Urothelium cell line (cell line): ENCODE results near the gene CD151.

Experiments
- DNase-seq: peaks from one replicate; pipeline ENCODE4 v3.0.0; 2011; ENCODE audit warnings: low spot score, mixed read lengths
- FAIRE-seq: peaks from 2 replicates; lab custom pipeline; 2011; peaks lifted over from hg19 to GRCh38; lab: Jason Lieb, UNC

Gene CD151

DNA sequence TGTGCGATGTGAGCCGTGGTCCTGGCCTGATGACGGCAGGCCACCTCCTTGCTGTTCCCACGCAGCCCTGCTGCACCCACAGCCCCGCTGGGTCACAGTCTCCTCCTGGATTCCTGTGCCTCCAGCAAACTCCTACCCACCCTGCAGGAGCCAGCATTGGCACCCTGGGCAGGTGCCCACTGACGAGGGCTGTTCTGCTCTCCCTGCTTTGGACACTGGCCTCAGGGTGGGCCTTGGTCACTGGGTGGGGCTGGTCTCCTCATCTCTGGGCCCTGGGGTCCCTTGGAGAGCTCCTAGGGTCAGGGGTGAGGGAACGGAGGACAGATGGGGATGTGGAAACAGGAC is 22.6 kb downstream of the CD151 start:
- DNase-seq (no peak), FAIRE-seq (no peak)

DNA sequence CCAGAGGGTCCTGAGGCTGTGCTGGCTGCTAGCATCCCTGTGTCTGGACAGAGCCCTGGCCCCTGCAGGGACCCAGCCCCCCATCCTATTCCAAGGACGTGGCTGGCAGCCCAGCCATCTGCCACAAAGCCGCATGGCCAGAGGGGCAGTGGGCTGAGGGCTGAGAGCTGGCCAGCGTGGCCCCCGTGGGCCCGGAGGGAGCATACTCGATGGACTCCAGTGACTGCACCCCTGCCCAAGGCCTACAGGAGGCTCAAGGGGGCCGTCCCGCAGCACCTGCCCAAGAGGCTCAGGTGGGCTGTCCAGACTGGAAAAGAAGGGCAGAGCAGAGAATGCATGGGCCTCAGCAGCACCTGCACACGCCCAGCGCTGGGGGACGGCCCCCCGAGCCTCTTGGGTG is 23.0 kb downstream of the CD151 start:
- DNase-seq = no peak
- FAIRE-seq = no peak

DNA sequence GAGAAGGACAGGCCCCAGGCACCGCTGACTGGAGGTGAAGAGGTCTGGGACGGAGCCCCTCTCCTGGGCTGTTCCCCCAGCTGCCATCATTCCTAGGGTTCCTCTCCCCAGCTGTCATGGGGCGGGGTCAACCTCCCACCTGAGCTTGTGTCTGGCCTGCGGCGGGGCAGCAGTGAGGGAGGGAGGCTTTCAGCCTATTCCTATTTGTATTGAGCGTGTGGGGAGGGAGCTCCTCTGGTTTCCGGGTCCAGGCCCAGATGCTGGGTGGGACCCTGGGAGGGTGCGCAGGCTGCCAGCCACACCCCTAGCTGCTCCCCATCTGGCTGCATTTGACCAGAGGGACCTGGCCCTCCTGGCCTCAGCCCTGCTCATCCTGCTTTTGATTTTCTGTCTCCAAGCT is 23.6 kb downstream of the CD151 start:
- DNase-seq (no peak), FAIRE-seq (no peak)

DNA sequence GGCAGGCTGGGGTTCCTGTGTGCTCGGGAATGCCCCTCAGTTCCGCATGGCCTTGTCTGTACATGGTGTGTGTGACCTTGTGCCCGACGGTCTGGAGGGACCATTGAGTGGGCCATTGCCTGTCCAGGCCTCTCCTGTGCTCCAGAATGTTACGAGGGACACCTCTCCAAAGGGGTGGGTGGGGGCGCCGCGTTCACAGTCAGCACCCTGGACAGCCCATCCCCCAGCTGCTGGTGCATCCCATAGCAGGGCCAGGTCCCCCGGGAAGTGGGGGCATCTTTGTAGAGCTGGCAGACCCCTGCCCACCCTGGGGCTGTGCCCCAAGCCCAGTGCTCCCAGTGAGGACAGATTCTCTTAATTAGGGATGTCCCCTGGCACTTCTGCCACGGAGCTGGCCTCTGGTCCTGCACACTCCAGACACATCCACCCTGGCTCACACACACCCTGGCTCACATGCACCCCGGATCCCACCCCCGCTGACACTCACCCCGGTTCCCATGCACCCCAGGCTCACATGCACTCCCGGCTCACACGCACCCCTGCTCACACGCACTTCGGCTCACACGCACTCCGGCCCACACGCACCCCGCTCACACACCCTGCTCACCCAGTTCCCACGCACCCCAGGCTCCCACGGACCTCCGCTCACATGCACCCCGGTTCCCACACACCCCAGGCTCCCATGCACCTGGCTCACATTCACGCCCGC is 25.5 kb downstream of the CD151 start:
- DNase-seq (no peak), FAIRE-seq (no peak)

DNA sequence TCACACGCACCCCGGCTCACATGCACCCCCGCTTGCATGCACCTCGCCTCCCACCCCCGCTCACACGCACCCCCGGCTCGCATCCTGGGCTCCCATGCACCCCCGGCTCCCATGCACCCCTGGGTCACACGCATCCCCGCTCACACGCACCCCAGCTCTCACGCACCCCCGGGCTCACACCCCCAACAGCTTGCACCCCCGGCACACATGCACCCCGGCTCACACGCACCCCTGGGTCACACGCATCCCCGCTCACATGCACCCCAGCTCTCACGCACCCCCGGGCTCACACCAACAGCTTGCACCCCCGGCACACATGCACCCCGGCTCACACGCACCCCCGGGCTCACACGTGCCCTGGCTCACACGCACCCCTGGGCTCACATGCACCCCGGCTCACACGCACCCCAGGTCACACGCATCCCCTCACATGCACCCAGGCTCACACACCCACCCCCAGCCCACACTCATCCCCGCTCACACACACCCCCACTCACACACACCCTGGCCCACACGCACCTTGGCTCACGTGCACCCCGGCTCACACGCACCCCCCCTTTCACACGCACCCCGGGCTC is 26.1 kb downstream of the CD151 start:
- DNase-seq (no peak), FAIRE-seq (no peak)

DNA sequence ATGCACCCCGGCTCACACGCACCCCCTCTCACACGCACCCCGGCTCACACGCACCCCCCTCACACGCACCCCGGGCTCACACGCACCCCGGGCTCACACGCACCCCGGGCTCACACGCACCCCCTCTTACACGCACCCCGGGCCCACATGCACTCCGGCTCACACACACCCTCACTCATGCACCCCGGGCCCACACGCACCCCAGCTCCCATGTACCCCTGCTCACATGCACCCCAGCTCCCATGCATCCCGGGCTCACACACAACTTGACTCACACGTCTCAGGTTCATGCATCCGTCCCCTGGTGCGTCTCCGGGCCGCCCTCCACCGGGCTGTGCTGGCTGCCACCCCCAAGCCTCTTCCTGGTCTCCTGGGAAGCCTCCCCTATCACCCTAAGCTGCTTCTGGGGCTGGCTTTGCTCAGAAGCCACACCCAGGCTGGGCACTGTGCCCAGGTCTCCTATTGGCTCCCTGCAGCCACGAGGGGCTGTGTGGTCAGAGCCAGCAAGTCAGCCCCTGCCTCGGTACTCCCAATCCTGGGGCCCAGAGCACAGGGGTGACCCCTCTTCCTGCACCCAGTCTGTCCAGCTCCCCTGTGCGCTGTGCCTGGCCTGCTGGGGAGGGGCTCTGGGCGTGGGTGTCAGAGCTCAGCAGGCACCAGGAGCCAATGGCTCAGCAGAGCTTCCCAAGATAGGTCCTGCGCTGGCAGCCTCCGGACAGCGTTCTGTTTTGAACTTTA is 26.8 kb downstream of the CD151 start:
- no peak for FAIRE-seq
- no peak for DNase-seq

DNA sequence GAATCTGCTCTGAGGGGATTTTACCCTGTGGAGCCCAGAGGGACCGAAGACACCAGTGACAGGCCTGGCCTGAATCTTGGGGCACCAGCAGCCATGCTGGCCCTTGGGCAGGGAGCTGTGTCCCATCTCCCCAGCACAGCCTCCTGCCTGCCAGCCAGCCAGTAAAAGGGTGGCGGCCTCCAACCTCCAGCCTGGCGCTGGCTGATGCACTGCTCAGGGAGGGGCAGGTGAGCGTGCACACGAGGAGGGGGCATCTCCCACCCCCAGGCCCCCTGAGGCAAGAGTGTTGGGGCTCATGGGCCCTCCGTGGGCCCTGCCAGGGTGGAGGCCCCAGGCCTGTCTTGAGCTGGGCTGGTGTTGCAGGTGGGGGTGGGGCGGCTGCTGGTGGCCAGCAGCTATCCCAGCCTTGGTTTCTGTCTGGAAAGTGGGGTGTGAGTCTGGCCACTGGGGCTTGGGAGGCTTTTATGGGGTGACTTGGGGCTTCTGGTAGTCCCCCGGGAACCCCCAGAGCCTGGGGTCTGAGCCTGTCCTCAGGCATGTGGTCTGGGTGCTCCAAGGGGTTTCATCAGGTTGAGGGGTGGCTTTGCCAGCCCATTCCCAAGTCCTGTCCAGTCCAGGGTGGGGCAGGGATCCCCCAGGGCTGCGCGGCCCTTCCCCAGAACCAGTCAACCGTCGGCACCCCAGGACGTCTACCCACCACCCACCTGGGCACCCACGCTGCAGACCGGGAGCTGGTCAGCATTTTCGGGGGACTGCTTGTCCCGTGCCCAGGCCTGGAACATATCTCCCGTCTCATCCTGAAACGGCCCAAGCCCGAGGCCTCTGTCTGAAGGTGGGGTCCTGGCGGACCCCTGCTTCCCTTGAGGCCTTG is 27.7 kb downstream of the CD151 start:
- FAIRE-seq (no peak), DNase-seq (no peak)

DNA sequence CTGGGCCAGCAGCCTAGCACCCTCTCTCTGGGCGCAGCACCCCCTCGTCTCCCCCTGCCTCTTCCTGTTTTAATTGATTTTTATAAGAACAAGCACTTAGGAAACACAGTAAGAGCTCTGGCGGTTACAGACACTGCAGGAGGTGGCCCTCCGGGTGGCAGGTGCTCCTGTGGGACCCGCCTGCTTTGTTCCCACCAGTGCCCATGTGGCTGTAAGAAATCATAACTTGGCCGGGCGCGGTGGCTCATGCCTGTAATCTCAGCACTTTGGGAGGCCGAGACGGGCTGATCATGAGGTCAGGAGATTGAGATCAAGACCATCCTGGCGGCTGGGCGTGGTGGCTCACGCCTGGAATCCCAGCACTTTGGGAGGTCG is 28.3 kb downstream of the CD151 start:
- DNase-seq = no peak

DNA sequence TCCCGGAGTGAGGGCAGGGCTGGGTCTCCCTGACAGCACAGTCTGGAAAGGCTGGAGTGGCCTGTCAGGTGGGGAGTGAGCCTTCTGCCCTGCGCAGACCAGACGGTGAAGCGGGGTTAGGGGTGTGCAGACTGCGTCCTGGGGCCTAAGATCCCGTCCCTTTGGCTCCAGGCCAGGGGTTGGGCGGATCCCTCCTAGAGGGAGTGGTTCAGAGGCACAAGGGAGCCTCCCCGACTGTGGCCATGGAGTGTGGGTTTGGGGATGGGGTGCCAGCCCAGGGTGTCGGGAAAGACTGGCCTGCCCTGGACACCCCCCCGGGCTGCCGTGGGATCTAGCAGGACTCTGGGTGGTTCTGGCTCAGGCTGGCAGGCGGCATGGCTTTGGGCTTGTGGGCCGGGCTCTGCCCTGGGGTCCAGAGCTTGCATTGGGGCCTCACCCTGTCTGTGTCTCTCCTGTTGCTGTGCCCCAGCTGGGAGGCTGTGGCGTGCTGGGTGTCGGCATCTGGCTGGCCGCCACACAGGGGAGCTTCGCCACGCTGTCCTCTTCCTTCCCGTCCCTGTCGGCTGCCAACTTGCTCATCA is 29.4 kb downstream of the CD151 start:
- DNase-seq (no peak), FAIRE-seq (no peak)

More for the DNA sequence above, 28.3 kb downstream of the CD151 start:
- no peak for FAIRE-seq

DNA sequence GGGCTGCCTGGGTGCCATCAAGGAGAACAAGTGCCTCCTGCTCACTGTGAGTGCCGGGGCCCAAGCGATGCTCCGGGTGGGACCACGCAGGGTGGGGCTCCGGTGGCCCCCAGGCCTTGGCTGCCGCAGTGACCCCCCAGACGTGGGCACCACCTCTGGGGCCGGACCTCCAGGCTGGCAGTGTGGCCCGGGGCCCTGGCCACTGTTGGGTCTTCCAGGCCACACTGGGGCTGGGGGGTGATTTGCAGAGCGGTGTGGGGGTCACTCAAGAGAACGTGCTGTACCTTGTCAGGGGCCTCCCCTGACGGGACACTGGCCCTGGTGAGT is 29.9 kb downstream of the CD151 start:
- FAIRE-seq = no peak
- DNase-seq = no peak

DNA sequence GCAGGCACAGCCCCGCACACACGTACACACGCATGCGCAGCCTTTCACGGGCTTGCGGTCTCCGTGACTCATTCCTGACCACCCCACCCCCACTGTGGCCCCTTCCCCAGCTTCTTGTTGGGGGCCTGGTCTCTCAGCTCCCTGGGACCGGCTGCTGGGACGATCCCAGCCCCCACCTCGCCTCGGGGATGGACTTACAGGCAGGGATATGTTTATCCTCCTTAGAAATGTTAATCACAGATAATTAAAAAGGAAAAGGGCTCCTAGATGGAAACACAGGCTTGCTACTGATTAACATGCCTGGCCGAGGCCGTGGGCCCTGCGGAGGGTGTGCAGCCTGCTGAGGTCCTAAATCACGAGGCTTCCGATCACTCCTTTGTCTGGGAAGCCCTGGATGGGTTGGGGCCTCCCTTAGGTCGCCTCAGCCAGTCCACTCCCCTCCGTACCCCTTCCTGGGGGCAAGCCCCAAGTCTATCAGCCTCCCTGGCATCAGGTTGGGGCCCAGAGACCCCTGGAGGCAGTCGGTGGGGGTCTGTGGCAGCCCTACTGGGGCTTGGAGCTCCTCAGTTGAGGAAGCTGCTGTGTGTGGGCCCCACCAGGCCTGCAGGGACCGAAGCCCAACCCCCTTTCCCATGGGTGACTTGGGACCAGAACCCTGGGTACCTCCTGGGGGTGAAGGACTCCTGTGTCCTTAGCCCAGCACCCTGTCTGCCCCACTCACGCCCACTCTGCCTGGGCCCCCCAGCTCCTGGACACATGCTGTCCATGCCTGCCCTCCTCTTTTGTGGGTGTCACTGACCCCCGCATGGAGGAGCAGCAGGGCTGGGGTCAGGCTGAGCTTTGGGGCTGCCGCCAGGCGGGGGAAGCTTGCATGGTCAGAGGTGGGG is 30.5 kb downstream of the CD151 start:
- FAIRE-seq (no peak), DNase-seq (no peak)

DNA sequence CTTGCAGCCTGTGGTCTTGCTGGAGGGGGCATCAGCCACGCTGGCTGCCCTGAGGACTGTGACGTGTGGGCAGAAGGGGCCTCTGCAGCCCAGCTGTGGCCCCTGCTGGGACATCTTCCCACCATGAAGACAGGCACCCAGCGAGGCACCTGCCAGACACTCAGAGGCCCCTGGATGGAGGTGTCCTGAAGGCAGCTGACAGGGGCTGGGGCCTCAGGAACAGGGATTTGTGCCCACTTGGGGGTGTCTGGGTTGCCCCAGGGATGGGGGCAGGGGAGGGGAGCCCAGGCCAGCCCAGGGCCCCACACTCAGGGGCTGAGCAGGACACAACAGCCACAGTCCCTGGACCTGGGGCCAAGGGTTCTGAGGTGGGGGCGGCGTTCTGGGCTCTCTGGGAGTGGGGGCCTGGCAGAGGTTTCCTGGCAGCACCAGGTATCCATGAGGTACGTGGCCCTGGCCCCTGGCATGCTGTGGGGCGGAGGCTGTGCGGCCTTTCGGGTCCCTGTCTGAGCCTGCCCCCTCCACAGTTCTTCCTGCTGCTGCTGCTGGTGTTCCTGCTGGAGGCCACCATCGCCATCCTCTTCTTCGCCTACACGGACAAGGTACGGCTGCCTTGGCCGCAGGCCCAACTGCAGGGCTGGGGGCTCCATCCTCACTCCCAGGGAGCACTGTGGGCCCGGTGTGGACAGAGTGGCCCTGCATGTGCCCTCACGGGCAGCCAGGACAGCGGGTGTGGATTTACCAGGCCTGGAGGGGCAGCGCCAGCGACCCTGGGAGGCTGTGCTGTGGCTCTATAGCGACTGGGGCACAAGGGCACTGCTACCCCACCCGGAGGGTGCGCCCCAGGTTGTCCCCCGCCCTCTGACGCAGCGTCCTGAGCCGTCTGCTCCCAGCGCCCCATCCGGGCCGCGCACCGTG is 31.4 kb downstream of the CD151 start:
- no peak for FAIRE-seq
- no peak for DNase-seq

DNA sequence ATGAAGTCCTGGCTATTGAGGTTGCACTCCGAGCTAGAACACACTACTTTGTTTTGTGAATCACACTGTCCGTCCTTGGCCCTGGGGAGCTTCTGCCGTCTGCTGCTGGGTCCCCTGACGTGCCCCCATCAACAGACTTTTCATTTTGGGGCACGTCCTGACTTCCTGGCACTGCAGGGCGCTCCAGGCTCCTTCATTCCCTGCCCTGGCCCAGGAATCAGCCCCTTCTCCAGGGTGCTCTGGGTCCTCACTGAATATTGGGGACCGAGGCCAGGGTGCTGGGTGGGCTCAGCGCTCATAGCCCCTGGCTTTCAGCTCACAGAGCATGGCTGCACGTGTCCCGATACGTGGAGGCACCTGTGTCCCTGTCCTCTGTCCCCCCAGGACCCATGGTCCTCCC is 32.1 kb downstream of the CD151 start:
- DNase-seq (no peak), FAIRE-seq (no peak)

DNA sequence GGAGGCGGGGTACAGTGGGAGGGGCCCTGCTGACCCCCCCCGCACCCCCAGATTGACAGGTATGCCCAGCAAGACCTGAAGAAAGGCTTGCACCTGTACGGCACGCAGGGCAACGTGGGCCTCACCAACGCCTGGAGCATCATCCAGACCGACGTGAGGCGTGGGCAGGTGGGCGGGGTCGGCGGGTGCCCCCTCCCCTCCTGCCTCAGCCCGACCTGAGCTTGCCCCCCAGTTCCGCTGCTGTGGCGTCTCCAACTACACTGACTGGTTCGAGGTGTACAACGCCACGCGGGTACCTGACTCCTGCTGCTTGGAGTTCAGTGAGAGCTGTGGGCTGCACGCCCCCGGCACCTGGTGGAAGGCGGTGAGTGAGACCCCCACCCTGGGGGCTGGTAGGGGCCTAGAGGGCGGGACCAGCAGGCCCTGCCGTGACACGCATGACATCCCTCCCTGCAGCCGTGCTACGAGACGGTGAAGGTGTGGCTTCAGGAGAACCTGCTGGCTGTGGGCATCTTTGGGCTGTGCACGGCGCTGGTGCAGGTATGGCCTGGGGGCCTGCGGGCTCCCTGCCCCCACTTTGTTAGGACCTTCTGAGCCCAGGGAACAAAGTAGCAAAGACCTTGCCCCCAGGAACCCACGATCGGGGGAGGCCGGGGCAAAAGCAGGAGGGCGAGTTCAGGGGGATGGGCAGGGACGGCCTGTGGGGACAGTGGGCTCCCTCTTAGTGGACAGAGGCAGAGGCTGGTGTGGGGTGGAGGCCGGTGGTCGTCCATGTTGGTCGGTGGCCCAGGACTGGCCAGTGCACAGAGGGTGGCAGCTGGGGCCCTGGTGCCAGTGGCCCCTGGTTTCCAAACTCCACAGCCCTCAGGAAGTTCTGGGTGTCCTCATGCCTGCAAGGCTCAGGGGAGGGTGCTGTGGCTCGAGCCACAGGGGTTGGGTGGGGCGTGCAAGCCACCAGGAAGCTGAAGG is 33.0 kb downstream of the CD151 start:
- FAIRE-seq (no peak), DNase-seq (no peak)

DNA sequence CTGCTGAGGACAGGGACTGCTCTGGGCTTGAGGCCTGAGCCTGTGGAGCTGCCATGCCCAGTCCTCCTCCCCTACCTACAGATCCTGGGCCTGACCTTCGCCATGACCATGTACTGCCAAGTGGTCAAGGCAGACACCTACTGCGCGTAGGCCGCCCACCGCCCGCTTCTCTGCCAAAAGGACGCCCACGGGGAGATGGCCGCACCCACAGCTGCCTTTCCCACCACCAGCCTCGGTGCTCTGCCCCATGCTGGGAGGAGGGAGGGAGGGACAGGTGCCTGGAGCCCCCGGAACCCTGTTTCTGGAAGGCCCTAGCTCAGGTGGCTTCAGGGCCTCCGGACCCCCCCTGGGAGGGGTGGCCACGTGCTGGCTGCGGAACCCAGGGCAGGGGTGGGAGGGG is 33.7 kb downstream of the CD151 start:
- FAIRE-seq (no peak), DNase-seq (no peak)

DNA sequence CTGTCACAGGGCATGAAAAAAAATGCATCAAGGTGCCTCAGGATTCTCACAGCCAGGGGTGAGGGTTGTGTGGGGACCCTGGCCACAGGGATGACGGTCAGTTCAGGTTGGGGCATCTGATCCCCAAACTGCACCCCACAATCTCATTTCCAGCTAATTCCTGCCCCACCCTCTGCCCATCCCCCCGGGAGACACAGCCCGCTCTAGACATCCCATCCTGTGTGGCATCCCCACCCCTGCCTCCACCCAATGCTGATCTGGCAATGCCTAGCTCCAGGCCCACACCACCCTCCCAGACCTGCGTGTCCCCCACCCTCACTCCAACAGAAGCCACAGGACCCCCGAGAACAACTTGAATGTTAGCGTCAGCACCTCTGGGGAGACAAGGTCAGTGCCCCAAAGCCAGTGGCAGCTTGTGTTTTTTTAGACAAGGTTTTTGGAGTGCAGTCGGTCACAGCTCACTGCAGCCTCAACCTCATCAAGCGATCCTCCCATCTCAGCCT is 35.2 kb downstream of the CD151 start:
- FAIRE-seq = no peak

DNA sequence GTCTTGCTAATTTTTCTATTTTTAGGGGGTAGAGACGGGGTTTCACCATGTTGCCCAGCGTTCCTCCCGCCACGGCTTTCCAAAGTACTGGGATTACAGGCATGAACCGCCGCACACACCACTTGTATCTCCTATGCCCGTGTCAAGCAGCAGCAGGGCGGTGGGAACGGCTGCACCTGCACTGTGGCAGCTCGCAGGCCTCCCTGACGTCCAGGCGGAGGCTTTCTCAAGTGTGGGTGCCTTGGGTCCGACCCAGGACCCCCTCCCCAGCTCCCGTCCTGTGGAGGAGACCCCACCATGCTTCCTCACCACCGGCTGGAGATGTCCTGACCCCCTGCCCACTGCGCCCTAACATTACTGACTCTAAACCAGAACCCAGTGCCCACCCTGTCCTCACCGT is 35.6 kb downstream of the CD151 start:
- FAIRE-seq = no peak
- no peak for DNase-seq

More for the DNA sequence above, 35.2 kb downstream of the CD151 start:
- DNase-seq = no peak

DNA sequence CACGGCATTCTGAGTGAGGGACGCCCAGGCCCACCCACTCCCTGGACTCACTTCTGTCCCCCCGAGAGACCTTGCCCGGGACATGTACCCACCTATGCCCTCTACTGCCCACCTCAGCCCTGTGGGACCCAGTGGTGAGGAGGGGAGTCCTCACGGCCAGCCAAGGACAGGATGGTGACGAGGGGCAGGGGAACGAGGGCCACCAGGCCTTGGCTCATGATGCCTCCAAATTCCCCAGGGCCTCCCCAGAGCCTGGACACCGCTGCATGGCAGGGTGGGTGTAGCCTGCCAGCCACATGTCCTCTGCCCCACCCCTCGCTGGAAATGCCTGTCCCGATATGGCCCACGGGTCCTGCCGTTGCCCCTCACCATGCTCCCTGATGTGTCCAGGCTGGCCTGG is 36.0 kb downstream of the CD151 start:
- FAIRE-seq = no peak
- no peak for DNase-seq
